Measurements from ENCODE around the gene GCSAM.

The GCSAM gene, protein sequence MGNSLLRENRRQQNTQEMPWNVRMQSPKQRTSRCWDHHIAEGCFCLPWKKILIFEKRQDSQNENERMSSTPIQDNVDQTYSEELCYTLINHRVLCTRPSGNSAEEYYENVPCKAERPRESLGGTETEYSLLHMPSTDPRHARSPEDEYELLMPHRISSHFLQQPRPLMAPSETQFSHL

DNA sequence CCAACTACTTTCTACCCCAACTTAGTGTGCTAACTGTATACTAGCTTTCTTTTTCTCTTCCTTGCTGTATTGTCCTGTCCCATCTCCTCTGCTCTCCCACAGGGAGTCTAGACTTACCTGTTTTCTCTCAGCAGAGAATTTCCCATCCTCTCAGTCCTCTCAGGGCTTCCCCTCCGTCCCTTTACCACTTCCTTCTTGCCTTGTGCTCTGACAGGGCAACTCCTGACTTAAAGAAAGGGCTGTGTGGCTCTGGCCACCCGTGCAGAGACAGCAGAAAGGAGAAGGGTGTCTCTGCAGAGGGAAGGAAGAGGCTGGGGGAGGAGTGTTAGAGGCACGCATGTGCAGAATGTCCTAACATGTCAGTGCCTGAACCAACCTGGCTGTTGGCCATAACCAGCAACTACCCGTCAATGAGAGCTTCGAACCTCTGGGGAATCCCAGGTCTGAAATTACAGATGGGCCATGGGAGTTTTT lies at the start of gene GCSAM:
TSS of gene GCSAM (minus strand) at position 274 of the 474 bp plus-strand sequence. CDS start at position 146, 128 bp downstream.
- no peak for DNase-seq

DNA sequence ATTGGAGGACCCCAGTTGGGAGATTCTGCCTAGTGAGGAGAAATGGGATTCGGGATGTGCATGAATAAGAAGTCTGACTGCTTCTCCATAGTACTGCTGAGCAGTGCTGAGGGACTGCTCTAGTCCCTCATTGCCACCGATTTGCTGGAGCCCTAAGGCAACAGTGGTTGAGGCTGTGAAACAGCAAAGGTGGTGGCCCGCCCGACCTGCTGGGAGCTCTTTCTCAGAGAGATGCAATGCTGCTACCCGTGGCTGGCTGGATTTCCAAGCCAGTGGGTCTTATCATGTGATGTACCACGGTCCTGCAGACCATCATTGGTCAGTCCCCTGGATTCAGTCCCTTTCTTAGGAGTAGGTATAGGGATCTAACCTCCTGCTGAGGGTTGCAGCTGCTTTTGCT lies 42.6 kb upstream of the GCSAM start:
- no peak for DNase-seq

GRCh38 chr3:112175037-112175436 lies 42.0 kb upstream of the GCSAM start:
- no peak for DNase-seq

GRCh38 chr3:112171144-112171543 lies 38.1 kb upstream of the GCSAM start:
- no peak for DNase-seq

- DNase-seq = no peak
Observed at GRCh38 chr3:112170046-112170445, 37.0 kb upstream of the GCSAM start.

- no peak for DNase-seq
Observed at GRCh38 chr3:112167758-112168157, 34.7 kb upstream of the GCSAM start.

DNA sequence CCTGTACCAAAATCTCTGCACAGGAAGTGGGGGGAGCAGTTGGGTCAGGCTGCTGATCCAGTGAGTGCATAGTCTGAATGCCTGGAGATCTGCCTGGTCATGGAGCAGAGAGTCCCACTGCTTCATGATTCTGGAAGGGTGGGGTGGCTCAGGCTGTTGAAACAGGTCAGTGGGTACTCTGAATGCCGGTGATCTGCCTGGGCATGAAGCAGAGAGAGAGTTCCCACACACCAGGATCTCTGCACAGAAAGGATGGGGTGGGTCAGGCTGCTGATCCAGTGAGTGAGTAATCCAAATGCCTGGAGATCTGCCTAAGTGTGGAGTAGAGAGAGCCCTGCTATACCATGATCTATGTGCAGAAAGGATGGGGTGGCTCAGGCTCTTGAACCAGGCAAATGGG lies 16.1 kb upstream of the GCSAM start:
- no peak for DNase-seq

- DNase-seq = no peak
Observed at GRCh38 chr3:112143689-112144088, 10.6 kb upstream of the GCSAM start.

GRCh38 chr3:112143251-112143650 lies 10.2 kb upstream of the GCSAM start:
- DNase-seq = no peak

- DNase-seq = no peak
Observed at GRCh38 chr3:112141293-112141692, 8.2 kb upstream of the GCSAM start.

DNA sequence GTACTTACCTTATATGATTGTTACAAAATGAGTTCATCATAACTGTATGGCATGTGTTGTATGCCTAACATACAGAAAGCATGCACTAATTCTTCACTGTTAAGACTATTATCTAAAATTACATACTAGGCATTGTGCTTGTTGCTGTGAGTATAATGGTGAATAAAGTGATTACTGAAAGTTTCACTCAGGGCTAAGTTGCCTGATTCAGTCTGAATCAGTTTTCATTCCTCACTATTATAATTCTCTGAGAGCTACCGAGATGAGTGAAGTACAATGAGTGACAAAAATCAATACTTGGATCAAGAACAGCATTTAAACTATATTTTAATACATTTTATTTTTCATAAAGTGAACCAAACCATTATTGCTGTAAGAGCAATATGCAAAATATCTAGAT lies 7.5 kb upstream of the GCSAM start:
- DNase-seq = no peak

DNA sequence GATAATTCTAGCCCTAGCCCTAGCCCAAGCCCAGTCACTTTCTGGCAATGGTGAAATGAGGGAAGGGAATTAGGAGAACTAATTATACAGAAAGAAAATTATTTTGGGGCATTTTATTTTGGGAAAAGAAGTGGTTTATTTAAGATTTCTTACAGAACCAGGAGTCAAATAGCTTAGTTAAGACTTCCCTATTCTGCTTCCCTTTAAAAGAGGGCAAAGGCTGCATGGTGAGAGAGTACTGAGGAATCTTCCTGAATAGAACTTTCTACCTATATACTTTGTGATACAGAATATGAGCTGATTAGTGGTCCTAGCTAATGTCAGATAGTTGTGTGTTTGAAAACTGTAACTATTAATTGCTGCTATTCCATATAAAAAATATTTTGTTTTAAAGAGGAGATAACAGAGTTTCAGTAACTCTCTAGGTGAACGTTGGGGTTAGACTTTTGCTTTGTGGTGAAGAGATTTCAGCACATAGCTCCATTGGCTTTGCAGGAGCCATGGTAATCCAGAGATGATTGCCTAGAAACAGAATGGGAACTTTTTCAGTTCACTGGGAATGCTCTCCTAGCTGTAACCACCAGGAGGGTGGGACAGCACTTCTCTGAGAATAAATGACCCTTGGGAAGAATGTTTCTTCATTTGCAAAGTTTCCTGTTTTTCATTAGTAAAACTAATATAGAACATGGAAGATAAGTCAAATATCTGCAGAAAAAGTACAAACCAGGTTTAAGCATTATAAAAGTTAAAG lies 5.3 kb upstream of the GCSAM start:
- no peak for DNase-seq

DNA sequence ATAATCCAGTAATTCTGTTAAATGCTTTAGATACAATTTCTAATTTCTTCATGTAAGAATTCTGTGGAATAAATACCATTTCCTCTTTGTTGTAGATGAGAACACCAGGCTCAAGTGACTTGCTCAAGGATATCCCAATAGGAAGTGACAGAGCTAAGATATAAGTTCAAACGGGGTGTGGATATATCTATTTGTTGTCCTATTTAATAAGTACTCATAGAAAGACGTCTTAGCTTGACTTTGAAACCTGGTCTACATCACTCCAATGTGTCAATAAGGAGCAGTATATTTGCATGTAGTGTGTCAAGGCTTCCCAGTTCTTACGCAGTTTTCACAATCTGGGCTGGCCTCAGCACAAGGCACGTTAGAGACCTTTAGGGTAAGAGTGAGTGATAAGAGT lies 4.7 kb upstream of the GCSAM start:
- no peak for DNase-seq

GRCh38 chr3:112136959-112137693 lies 4.1 kb upstream of the GCSAM start:
- DNase-seq = no peak

GRCh38 chr3:112136046-112136445 lies 3.0 kb upstream of the GCSAM start:
- DNase-seq = no peak

- DNase-seq = no peak
Observed at GRCh38 chr3:112134335-112135124, 1.5 kb upstream of the GCSAM start.

DNA sequence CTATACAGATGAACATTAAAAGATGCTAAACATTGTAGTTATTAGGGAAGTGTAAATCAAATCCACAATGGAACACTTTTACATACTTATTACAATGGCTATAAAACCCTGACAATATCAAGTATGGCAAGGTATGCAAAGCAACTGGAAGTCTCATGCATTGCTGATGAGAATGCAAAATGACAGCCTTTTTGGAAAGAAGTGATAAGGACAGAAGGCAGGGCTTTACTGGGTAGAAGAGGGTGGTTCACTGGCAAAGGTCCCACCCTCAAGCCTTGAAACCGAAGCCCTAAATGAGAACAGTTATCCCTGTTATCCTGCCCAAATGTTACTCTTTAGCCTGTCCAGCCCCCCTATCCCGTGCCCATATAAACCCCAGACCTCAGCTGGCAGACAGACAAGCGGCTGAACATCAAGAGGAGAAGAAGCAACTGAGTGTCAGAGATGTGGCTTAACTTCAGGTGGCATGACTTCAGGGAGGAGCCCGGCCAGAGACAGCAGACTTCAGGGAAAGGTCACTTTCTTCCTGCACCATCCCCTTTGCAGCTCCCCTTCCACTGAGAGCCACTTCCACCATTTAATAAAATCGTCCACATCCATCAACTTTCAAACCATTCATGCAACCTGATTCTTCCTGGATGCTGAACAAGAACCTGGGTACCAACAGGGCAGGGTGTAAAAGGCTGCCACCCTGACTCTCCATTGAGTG lies 732 bp upstream of the GCSAM start:
- no peak for DNase-seq

DNA sequence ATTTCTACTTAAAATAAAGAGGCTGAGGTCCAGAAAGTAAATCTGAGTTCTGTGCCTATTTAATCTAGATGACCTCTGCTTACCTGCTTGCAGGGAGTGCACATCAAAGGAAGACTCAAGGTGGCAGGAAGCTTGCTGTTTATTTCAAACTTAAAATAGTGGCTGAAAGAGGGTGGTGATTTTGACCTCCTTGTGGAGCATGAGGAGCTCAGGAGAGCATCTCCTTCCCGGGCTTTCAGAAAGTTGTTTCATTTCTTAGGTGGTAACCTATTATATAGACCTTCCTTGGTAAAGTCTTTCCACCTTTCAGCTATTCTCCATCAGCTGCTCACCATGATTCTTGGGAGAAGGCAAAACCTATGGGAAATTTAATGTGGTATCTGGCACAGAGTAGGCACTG lies 494 bp downstream of the GCSAM start:
- DNase-seq = no peak

GRCh38 chr3:112132088-112132487 lies 960 bp downstream of the GCSAM start:
- DNase-seq = no peak

- DNase-seq = no peak
Observed at GRCh38 chr3:112131111-112131510, 1.9 kb downstream of the GCSAM start.

DNA sequence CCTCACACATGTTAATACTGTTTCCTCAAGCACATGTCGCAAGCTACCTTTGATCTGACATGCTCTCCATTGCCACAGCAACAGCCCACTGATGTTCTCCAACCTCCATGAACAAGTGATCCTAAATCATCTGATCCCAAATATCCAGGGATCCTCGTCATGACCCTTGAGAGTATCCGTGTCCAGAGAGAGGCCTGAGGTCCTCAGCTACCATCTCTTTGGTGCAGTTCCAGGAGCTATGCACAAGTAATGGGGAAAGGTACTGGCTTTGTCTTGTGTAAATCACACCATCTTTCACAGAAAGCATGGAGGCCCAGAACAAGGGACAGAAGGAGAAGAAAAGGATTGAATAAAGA lies 2.4 kb downstream of the GCSAM start:
- DNase-seq = no peak

DNA sequence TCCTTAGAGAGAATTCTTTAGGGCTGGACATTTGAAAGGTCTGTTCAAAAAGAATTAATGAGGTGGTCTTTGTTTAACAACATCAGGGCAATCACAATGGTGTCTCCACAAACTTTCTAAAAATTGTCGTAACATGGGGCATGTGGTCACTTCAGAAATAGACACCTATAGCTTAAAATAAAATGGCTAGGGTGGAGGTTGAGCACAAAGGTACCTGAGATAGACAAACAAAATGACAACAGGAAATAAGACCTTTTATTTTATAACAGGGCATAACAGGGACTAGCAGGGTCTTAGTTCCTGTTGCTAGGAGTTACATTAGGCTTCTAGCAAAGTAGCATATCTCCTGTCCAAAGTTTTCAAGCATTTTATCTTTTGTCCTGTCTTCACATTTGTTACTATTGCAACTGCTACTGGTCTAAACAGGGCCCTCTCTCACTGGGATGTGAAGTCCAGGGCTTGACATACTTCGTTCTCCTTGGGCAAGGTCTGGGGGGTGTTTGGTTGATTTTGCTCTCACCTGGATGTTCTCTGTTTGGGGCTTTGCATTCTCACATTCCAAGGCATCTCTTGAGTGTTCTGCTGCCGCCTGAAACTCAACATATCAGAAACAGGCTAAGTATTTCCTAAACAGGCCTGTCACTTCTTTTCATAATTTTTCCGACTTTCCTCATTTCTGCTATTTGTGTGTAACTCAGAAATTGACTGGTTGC lies 3.0 kb downstream of the GCSAM start:
- DNase-seq = no peak
